Activated B cell treated with CpG ODN at 0.5 μM for 24 hours (primary cell): ENCODE measurements around the gene OTOL1. TPM values are rescaled to one million over a fixed set of nuclear protein-coding genes. Genes with fewer than 3 reads are reported as not detected.

Experiments
- ATAC-seq: fragments of 200-7000 bp; cut with Tn5 transposase; one replicate; pipeline ENCODE4 v1.10.0; 2021; ENCODE audit warnings: low read depth, mild to moderate bottlenecking, moderate library complexity
- CTCF ChIA-PET: fragments of 350-600 bp; sonication (Branson Sonifier 250); formaldehyde crosslinking; loops from one replicate; lab custom pipeline; 2021; ENCODE audit warnings: antibody characterized with exemption; lab: Charles Lee
- POLR2A ChIA-PET: fragments of 350-600 bp; sonication (Branson Sonifier 250); formaldehyde crosslinking; loops from one replicate; lab custom pipeline; 2021; ENCODE audit warnings: antibody characterized with exemption; lab: Charles Lee
- DNase-seq: peaks from one replicate; pipeline ENCODE4 v3.0.0; 2022
- H3K27ac Mint-ChIP-seq: one replicate; pipeline ENCODE4 v1.8.0; 2020; ENCODE audit warnings: mixed read lengths
- H3K27me3 Mint-ChIP-seq: one replicate; pipeline ENCODE4 v1.8.0; 2021; ENCODE audit warnings: mixed read lengths
- H3K36me3 Mint-ChIP-seq: one replicate; pipeline ENCODE4 v1.8.0; 2021; ENCODE audit warnings: low read depth, mixed read lengths
- H3K4me1 Mint-ChIP-seq: one replicate; pipeline ENCODE4 v1.8.0; 2021; ENCODE audit warnings: mixed read lengths
- H3K4me3 Mint-ChIP-seq: one replicate; pipeline ENCODE4 v1.8.0; 2020; ENCODE audit warnings: mild to moderate bottlenecking, mixed read lengths
- H3K9me3 Mint-ChIP-seq: one replicate; pipeline ENCODE4 v1.8.0; 2020; ENCODE audit warnings: mixed read lengths
- intact Hi-C: fragments of 100-400 bp; cut with micrococcal nuclease; formaldehyde crosslinking; loops from one replicate; pipeline ENCODE4 v1.15.1; 2024
- total RNA-seq: library from RNA; stranded (reverse); gene quantifications from 2 replicates; pipeline ENCODE4 v1.2.3, GENCODE V29; 2022
- TF ChIP-seq, protein P1 (sequence below): fragments of 200-600 bp; IDR thresholded peaks from one replicate; pipeline ENCODE4 v1.8.0; 2022; ENCODE audit warnings: antibody characterized with exemption, mild to moderate bottlenecking

The OTOL1 gene
- total RNA-seq, 1 donor from 2014 or later: not detected

GRCh38 chr3:161531930-161532329, 35.3 kb downstream of the OTOL1 start:
- intact Hi-C loops: no loop called here
- no peaks in the 10 kb centered on the region for H3K9me3 Mint-ChIP-seq
- CTCF ChIA-PET: no interaction called here
- DNase-seq (no peak), ATAC-seq (no peak)
- H3K27me3 Mint-ChIP-seq: no peaks in the 10 kb centered on the region
- H3K27ac Mint-ChIP-seq: no peak overlapping the region
- H3K36me3 Mint-ChIP-seq: no peaks in the 10 kb centered on the region
- TF ChIP-seq, protein P1, sequence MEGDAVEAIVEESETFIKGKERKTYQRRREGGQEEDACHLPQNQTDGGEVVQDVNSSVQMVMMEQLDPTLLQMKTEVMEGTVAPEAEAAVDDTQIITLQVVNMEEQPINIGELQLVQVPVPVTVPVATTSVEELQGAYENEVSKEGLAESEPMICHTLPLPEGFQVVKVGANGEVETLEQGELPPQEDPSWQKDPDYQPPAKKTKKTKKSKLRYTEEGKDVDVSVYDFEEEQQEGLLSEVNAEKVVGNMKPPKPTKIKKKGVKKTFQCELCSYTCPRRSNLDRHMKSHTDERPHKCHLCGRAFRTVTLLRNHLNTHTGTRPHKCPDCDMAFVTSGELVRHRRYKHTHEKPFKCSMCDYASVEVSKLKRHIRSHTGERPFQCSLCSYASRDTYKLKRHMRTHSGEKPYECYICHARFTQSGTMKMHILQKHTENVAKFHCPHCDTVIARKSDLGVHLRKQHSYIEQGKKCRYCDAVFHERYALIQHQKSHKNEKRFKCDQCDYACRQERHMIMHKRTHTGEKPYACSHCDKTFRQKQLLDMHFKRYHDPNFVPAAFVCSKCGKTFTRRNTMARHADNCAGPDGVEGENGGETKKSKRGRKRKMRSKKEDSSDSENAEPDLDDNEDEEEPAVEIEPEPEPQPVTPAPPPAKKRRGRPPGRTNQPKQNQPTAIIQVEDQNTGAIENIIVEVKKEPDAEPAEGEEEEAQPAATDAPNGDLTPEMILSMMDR: no peak
- POLR2A ChIA-PET: no interaction called here
- no peaks in the 10 kb centered on the region for H3K4me1 Mint-ChIP-seq
- no peak overlapping the region for H3K4me3 Mint-ChIP-seq

DNA sequence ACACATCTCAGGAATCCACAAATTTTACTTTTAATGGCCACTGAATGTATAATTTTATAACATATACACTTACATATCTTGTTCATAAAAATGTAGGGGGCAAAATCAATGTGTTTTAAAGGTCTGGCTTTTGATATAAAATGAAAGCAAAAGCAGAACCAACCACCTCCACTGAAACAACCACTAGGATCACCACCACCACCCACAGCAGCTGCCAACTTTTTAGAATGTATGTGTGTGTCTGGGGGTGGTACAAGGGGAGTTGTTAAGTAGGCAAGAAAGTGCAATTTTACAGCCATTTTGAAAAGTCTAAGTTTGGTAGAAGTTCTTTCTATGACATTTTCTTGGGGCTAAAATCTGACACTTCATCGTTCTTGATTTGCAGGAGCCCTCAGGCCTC, 44.0 kb downstream of the OTOL1 start:
- H3K9me3 Mint-ChIP-seq: no peaks in the 10 kb centered on the region
- DNase-seq (no peak), ATAC-seq (no peak)
- intact Hi-C loops: no loop called here
- no peaks in the 10 kb centered on the region for H3K36me3 Mint-ChIP-seq
- TF ChIP-seq, protein P1: no peak
- H3K27me3 Mint-ChIP-seq: no peaks in the 10 kb centered on the region
- no peaks in the 10 kb centered on the region for H3K4me1 Mint-ChIP-seq
- ChIA-PET POLR2A (no interaction called here), CTCF (no interaction called here)
- H3K4me3 Mint-ChIP-seq: no peak overlapping the region
- no peak overlapping the region for H3K27ac Mint-ChIP-seq

GRCh38 chr3:161545824-161546223, 49.2 kb downstream of the OTOL1 start:
- TF ChIP-seq, protein P1: no peak
- Mint-ChIP-seq H3K9me3 (no peaks in the 10 kb centered on the region), H3K4me1 (no peaks in the 10 kb centered on the region), H3K27me3 (no peaks in the 10 kb centered on the region), H3K4me3 (no peak overlapping the region), H3K27ac (no peak overlapping the region), H3K36me3 (no peaks in the 10 kb centered on the region)
- intact Hi-C loops: no loop called here
- ATAC-seq: no peak
- no peak for DNase-seq
- CTCF ChIA-PET: no interaction called here
- POLR2A ChIA-PET: no interaction called here

- ChIA-PET POLR2A (no interaction called here), CTCF (no interaction called here)
- H3K4me3 Mint-ChIP-seq: no peak overlapping the region
- intact Hi-C loops: no loop called here
- no peak for ATAC-seq
- TF ChIP-seq, protein P1: no peak
- no peaks in the 10 kb centered on the region for H3K4me1 Mint-ChIP-seq
- H3K36me3 Mint-ChIP-seq: no peaks in the 10 kb centered on the region
- no peak overlapping the region for H3K27ac Mint-ChIP-seq
- no peak for DNase-seq
- H3K27me3 Mint-ChIP-seq: no peaks in the 10 kb centered on the region
- H3K9me3 Mint-ChIP-seq: no peaks in the 10 kb centered on the region
Measured at GRCh38 chr3:161548301-161548700, 51.7 kb downstream of the OTOL1 start.

GRCh38 chr3:161549261-161549660, 52.7 kb downstream of the OTOL1 start:
- no peak overlapping the region for H3K27ac Mint-ChIP-seq
- no peaks in the 10 kb centered on the region for H3K9me3 Mint-ChIP-seq
- intact Hi-C loops: no loop called here
- no peaks in the 10 kb centered on the region for H3K27me3 Mint-ChIP-seq
- ChIA-PET CTCF (no interaction called here), POLR2A (no interaction called here)
- no peak overlapping the region for H3K4me3 Mint-ChIP-seq
- no peaks in the 10 kb centered on the region for H3K36me3 Mint-ChIP-seq
- TF ChIP-seq, protein P1: no peak
- ATAC-seq (no peak), DNase-seq (no peak)
- no peaks in the 10 kb centered on the region for H3K4me1 Mint-ChIP-seq
